ENCODE measurements around the gene IFI44L.

DNA sequence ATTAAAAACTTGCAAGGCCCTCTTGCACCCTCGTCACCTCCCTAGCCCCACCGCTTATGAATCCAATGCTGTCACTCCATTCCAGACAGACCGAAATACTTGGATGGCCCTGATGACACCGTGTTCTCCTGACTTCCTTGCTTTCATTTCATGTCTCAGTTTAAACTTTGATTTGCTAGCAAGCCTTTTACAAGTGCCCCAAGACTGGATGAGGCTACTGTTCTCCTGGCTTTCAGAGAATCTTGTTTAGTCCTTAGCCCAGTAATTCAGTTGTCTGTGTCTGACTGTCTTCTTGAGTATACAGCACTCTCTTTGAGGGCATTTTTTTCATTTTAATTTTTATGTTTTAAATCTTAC is 824 bp upstream of the IFI44L start:
- TF ChIP-seq SP1 (IDR thresholded peaks at IDR 0.05) = no peak
- TF ChIP-seq, protein P1, sequence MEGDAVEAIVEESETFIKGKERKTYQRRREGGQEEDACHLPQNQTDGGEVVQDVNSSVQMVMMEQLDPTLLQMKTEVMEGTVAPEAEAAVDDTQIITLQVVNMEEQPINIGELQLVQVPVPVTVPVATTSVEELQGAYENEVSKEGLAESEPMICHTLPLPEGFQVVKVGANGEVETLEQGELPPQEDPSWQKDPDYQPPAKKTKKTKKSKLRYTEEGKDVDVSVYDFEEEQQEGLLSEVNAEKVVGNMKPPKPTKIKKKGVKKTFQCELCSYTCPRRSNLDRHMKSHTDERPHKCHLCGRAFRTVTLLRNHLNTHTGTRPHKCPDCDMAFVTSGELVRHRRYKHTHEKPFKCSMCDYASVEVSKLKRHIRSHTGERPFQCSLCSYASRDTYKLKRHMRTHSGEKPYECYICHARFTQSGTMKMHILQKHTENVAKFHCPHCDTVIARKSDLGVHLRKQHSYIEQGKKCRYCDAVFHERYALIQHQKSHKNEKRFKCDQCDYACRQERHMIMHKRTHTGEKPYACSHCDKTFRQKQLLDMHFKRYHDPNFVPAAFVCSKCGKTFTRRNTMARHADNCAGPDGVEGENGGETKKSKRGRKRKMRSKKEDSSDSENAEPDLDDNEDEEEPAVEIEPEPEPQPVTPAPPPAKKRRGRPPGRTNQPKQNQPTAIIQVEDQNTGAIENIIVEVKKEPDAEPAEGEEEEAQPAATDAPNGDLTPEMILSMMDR (IDR thresholded peaks at IDR 0.05; ENCODE audit: low read depth, low read length, missing input control) = no peak
- TF ChIP-seq TAF1 (conservative IDR thresholded peaks at IDR 0.05) = no peak
- TF ChIP-seq RAD21 (IDR thresholded peaks at IDR 0.05) = no peak
